Caco-2 (cell line): Measurements from ENCODE around the gene HDAC4. TPM values are rescaled to one million over a fixed set of nuclear protein-coding genes. Genes with fewer than 3 reads are reported as not detected.

ENCODE experiments used
- BruUV-seq: library from RNA; stranded (reverse); fragments of 400-500 nt; replicated peaks from 2 replicates; lab custom pipeline; 2021; lab: Mats Ljungman, UMichigan
- CTCF ChIA-PET: fragments of 300-600 bp; sonication (Branson Sonifier 250); formaldehyde crosslinking; loops from one replicate; lab custom pipeline; 2022; ENCODE audit warnings: antibody characterized with exemption; lab: Charles Lee
- POLR2A ChIA-PET: fragments of 300-600 bp; sonication (Branson Sonifier 250); formaldehyde crosslinking; loops from one replicate; lab custom pipeline; 2022; ENCODE audit warnings: antibody characterized with exemption; lab: Charles Lee
- DNase-seq, 2 experiments: peaks; one replicate each; pipeline versions ENCODE4 v3.0.0 to v3.0.0-alpha.2; 2020 to 2022
- H3K27me3 ChIP-seq: replicated peaks from 2 replicates; pipeline ENCODE4 v1.6.0; 2011; ENCODE audit warnings: low read length; ENCODE audit not compliant: control insufficient read depth, insufficient read depth
- H3K36me3 ChIP-seq: 2 replicates; pipeline ENCODE4 v1.5.1; 2011; ENCODE audit warnings: low read length; ENCODE audit not compliant: control insufficient read depth, insufficient read depth
- H3K4me1 ChIP-seq: fragments of 250-450 bp; sonication (Bioruptor Pico); 2 replicates; pipeline ENCODE4 v1.5.1; 2020; ENCODE audit warnings: mild to moderate bottlenecking
- H3K4me3 ChIP-seq: 2 replicates; pipeline ENCODE4 v1.5.1; 2011; ENCODE audit warnings: low read depth, mild to moderate bottlenecking, control low read depth, low read length
- H3K9me3 ChIP-seq: fragments of 250-450 bp; sonication (Bioruptor Pico); 2 replicates; pipeline ENCODE4 v1.5.1; 2020; ENCODE audit warnings: mild to moderate bottlenecking, moderate library complexity
- H3K27ac Mint-ChIP-seq: one replicate; pipeline ENCODE4 v1.8.0; 2022; ENCODE audit warnings: mixed read lengths; ENCODE audit not compliant: unreplicated experiment
- H3K27me3 Mint-ChIP-seq: one replicate; pipeline ENCODE4 v1.8.0; 2022; ENCODE audit warnings: mixed read lengths; ENCODE audit not compliant: insufficient read depth, unreplicated experiment
- H3K36me3 Mint-ChIP-seq: one replicate; pipeline ENCODE4 v1.8.0; 2022; ENCODE audit warnings: mild to moderate bottlenecking, mixed read lengths; ENCODE audit not compliant: insufficient read depth, unreplicated experiment
- H3K4me1 Mint-ChIP-seq: one replicate; pipeline ENCODE4 v1.8.0; 2022; ENCODE audit warnings: low read depth, mixed read lengths; ENCODE audit not compliant: unreplicated experiment
- H3K4me3 Mint-ChIP-seq: one replicate; pipeline ENCODE4 v1.8.0; 2022; ENCODE audit warnings: mild to moderate bottlenecking, moderate library complexity, mixed read lengths; ENCODE audit not compliant: unreplicated experiment
- H3K9me3 Mint-ChIP-seq: one replicate; pipeline ENCODE4 v1.8.0; 2022; ENCODE audit warnings: mixed read lengths; ENCODE audit not compliant: unreplicated experiment
- CTCF ChIP-seq, 2 experiments: fragments of 200-600 bp in 1 of 2; IDR thresholded peaks; 1 replicate in 1 of 2; 2 replicates in 1 of 2; pipeline versions ENCODE4 v1.5.1 to v1.8.0; 2011 to 2022; ENCODE audit warnings: antibody characterized with exemption in 1 of 2, control low read depth in 1 of 2, inconsistent platforms in 1 of 2, low read depth in 1 of 2, low read length in 1 of 2, mild to moderate bottlenecking in 1 of 2, moderate library complexity in 1 of 2; ENCODE audit not compliant: insufficient read depth in 1 of 2, severe bottlenecking in 1 of 2, unreplicated experiment in 1 of 2
- intact Hi-C: fragments of 100-400 bp; cut with micrococcal nuclease; formaldehyde crosslinking; loops from one replicate; pipeline ENCODE4 v1.10.0; 2022; ENCODE audit not compliant: unreplicated experiment
- total RNA-seq: library from RNA; stranded (reverse); gene quantifications from 2 replicates; pipeline ENCODE4 v1.2.3, GENCODE V29; 2022

The HDAC4 gene
- total RNA-seq, 1 experiment from 2014 or later: 15.5 TPM

- Mint-ChIP-seq H3K9me3 (no peaks in the 10 kb centered on the region), H3K27ac (no peak overlapping the region), H3K27me3 (no peaks in the 10 kb centered on the region), H3K36me3 (no peaks in the 10 kb centered on the region), H3K4me3 (no peak overlapping the region), H3K4me1 (no peaks in the 10 kb centered on the region)
- Histone ChIP-seq H3K36me3 (no peaks in the 10 kb centered on the region), H3K4me3 (no peak overlapping the region), H3K27me3 (no peaks in the 10 kb centered on the region), H3K9me3 (no peaks in the 10 kb centered on the region), H3K4me1 (no peaks in the 10 kb centered on the region)
- no peak for TF ChIP-seq CTCF (IDR thresholded peaks at IDR 0.05; ENCODE audit: insufficient read depth in 1 of 2, low read depth in 1 of 2, low read length in 1 of 2, severe bottlenecking in 1 of 2, unreplicated experiment in 1 of 2)
- intact Hi-C loops: no loop called here
- BruUV-seq: no TSS peak
- DNase-seq: no peak
- POLR2A ChIA-PET: no interaction called here
- CTCF ChIA-PET: no interaction called here
Measured at GRCh38 chr2:239075918-239076758, 324.7 kb downstream of the HDAC4 start.

- ChIA-PET POLR2A (no interaction called here), CTCF (no interaction called here)
- H3K27ac Mint-ChIP-seq: no peak overlapping the region
- no peaks in the 10 kb centered on the region for H3K27me3 Mint-ChIP-seq
- no peak for TF ChIP-seq CTCF (IDR thresholded peaks at IDR 0.05; ENCODE audit: insufficient read depth in 1 of 2, low read depth in 1 of 2, low read length in 1 of 2, severe bottlenecking in 1 of 2, unreplicated experiment in 1 of 2)
- intact Hi-C loops: no loop called here
- no peak overlapping the region for H3K4me3 ChIP-seq
- no peaks in the 10 kb centered on the region for H3K27me3 ChIP-seq
- no peak overlapping the region for H3K4me3 Mint-ChIP-seq
- no peaks in the 10 kb centered on the region for H3K9me3 Mint-ChIP-seq
- H3K4me1 Mint-ChIP-seq: no peaks in the 10 kb centered on the region
- H3K36me3 Mint-ChIP-seq: no peaks in the 10 kb centered on the region
- no peaks in the 10 kb centered on the region for H3K36me3 ChIP-seq
- no TSS peak for BruUV-seq
- H3K9me3 ChIP-seq: no peaks in the 10 kb centered on the region
- no peaks in the 10 kb centered on the region for H3K4me1 ChIP-seq
- DNase-seq: no peak
Measured at GRCh38 chr2:239073745-239074530, 326.9 kb downstream of the HDAC4 start.

GRCh38 chr2:239073270-239073669 lies 327.6 kb downstream of the HDAC4 start:
- BruUV-seq: no TSS peak
- ChIA-PET POLR2A (no interaction called here), CTCF (no interaction called here)
- Mint-ChIP-seq H3K36me3 (no peaks in the 10 kb centered on the region), H3K4me3 (no peak overlapping the region), H3K4me1 (no peaks in the 10 kb centered on the region), H3K27ac (no peak overlapping the region), H3K9me3 (no peaks in the 10 kb centered on the region), H3K27me3 (no peaks in the 10 kb centered on the region)
- intact Hi-C loops: no loop called here
- Histone ChIP-seq H3K36me3 (no peaks in the 10 kb centered on the region), H3K4me3 (no peak overlapping the region), H3K4me1 (no peaks in the 10 kb centered on the region), H3K27me3 (no peaks in the 10 kb centered on the region), H3K9me3 (no peaks in the 10 kb centered on the region)
- DNase-seq: no peak
- TF ChIP-seq CTCF (IDR thresholded peaks at IDR 0.05; ENCODE audit: insufficient read depth in 1 of 2, low read depth in 1 of 2, low read length in 1 of 2, severe bottlenecking in 1 of 2, unreplicated experiment in 1 of 2): no peak
